ENCODE measurements around the gene HP1BP3.
A peak's percentile ranks its signal among the peaks of the same experiment; 100 is the strongest.

HP1BP3 gene

DNA sequence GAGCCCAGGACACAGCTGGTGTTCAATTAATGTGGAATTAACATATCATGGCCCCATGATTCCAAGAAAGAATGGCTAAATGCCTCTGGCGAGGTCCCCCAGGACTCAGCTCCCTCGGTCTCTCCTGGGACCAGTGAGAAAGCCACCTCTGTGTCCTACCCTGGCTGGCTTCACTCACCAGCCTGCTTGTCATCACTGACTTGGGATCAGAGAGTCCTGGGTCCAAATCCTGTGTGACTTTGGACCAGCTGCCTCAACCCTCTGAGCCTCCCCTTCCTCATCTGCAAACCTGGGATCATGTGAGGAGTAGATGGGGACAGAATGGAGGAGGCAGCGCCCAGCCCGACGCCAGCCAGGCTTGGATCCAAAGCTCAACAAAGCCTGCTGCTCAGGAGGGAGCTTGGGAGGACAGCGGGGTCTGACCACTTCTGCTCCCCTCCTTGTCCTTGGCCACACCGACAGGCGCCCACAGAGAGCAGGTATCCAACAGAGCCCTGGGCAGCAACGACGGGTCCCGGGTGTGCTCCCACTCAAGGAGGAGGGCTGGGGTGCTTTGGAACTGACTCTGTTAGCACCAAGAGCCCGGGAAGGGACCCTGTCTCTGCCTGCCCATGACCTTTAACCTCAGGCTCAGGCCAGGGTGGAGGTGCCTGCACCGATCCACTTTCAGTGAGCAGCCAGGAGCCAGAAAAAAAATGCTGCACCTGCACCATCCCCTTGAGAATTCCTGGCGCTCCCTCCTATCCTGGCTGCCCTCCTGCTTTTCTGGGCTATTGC, 57.8 kb downstream of the HP1BP3 start:
- H3K4me3 ChIP-seq (ENCODE audit: control insufficient read depth, low read depth, low read length), result no peak overlapping the region
- TF ChIP-seq CTCF (conservative IDR thresholded peaks at IDR 0.05; ENCODE audit: control insufficient read depth, insufficient read depth, low read depth, low read length), result no peak

GRCh38 chr1:20728371-20729154, 58.5 kb downstream of the HP1BP3 start:
- no peak overlapping the region for H3K4me3 ChIP-seq (ENCODE audit: control insufficient read depth, low read depth, low read length)
- DNase-seq (ENCODE audit: low read depth), result no peak
- TF ChIP-seq CTCF (conservative IDR thresholded peaks at IDR 0.05; ENCODE audit: control insufficient read depth, insufficient read depth, low read depth, low read length), result no peak

More for the DNA sequence above, 57.8 kb downstream of the HP1BP3 start:
- no peak for DNase-seq (ENCODE audit: low read depth)

DNA sequence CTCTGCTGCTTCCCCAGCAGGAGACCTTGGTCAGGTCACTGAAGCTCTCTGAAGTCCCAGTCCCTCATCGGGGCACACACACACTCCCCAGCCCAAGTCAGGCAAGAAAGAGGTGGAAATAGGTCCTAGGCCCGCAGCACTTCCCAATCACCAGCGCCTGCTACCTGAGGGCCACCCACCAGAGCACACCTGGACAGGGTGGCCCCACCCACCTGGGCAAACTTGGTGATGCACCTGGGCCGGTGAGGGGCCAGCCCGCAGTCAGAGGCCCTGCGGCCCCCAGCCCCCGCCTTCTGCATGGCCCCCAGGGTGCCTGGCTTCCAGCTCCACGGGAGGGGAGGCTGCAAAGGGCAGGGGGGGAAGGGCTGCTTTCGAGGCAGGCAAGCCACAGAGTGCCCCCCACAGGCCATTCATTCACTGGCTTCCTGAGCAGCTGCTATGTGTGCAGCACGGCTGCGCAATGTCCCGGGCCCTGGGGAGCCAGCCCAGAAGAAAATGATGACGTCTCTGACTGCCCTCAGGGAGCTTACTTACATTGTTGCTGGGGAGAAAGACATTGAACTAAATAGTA, 59.3 kb downstream of the HP1BP3 start:
- no peak overlapping the region for H3K4me3 ChIP-seq (ENCODE audit: control insufficient read depth, low read depth, low read length)
- TF ChIP-seq CTCF (conservative IDR thresholded peaks at IDR 0.05; ENCODE audit: control insufficient read depth, insufficient read depth, low read depth, low read length), result peak; percentile 3
- DNase-seq (ENCODE audit: low read depth), result no peak

- H3K4me3 ChIP-seq (ENCODE audit: control insufficient read depth, low read depth, low read length), result no peak overlapping the region
- TF ChIP-seq CTCF (conservative IDR thresholded peaks at IDR 0.05; ENCODE audit: control insufficient read depth, insufficient read depth, low read depth, low read length), result no peak
- DNase-seq (ENCODE audit: low read depth), result no peak
Measured at GRCh38 chr1:20726932-20727745, 60.0 kb downstream of the HP1BP3 start.

DNA sequence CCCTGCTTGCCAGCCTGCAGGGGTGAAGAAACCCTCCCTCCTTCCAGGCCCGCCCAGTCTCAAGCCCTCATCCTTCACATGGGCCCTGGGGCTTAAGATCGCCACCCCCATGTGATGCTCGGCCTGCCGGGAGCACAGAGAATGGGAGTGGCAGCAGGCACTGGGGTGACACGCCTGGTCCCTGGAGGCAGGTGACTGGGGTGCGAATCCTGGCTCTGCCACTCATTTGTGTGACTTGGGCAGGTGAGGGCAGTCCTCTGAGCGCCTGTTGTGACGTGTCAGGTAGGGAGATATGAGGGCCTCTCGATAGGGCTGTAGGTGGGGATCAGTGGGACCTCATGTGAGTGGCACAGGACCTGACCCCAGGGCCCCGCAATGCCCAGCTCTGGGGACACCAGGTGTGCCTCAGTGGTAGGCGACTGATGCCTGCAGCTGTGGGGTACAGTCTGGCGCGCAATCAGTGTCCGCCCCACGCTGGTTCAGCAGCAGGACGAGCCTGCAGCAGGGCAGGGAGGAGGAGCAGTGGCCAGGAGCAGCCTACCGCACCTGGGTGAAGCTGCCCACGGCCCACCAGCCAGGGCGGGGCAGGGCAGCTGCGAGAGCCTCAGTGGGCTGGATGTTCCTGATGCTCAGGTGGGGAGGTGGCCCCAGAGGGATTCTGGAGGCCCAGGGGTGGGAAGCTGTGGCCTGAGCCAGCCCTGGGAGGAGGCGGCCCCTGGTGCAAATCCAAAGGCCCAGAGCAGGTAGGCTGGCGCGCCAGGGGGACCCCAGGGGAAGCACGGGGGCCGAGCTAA, 60.8 kb downstream of the HP1BP3 start:
- no peak overlapping the region for H3K4me3 ChIP-seq (ENCODE audit: control insufficient read depth, low read depth, low read length)
- no peak for TF ChIP-seq CTCF (conservative IDR thresholded peaks at IDR 0.05; ENCODE audit: control insufficient read depth, insufficient read depth, low read depth, low read length)
- no peak for DNase-seq (ENCODE audit: low read depth)

Measured in fibroblast of mammary gland (primary cell).